Stimulated activated CD8-positive, alpha-beta memory T cell treated with anti-CD3 and anti-CD28 coated beads, Interleukin-7, amount 100 ng/mL, for 4 hours (primary cell): Measurements from ENCODE around the gene GEMIN4.
"Not testable (repeated sequence)": the region's sequence is repeated elsewhere in the genome, so short reads cannot be mapped to it uniquely, and the experiment has no call there.

Experiments used
- DNase-seq, 2 donors: peaks; one replicate each; pipeline ENCODE4 v3.0.0-alpha.2; 2020; ENCODE audit warnings: low read depth in 2 of 2

GEMIN4 gene

DNA sequence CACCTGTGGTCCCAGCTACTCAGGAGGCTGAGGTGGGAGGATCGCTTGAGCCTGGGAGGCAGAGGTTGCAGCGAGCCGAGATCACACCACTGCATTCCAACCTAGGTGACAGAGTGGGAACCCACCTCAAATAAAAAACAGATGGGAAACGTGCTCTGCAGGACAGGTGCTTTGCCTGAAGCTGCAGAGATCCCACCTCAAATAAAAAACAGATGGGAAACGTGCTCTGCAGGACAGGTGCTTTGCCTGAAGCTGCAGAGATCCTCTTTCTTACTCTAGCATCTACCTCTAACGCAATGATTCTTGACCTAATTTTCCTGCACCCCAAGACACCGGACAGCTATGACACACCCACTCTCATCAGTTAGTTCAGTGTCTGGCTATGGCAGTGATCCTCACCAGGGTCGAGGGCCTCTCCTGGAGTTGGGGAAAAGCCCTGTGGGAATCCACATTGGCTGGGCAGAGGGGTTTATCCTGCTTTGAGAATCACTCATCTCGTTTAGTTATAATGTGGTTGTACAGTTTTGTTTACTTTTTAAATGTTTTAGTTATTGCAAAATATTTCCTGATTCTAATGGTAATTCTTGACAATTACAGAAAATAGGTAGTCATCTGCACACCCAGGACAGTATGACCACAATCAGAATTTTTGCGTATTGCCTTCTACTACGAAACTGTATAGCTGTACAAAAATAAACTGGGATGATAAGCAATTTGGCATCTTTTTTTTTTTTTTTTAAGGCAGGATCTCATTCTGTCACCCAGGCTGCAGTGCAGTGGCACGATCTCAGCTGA is 48.8 kb downstream of the GEMIN4 start:
- DNase-seq, result no peak

DNA sequence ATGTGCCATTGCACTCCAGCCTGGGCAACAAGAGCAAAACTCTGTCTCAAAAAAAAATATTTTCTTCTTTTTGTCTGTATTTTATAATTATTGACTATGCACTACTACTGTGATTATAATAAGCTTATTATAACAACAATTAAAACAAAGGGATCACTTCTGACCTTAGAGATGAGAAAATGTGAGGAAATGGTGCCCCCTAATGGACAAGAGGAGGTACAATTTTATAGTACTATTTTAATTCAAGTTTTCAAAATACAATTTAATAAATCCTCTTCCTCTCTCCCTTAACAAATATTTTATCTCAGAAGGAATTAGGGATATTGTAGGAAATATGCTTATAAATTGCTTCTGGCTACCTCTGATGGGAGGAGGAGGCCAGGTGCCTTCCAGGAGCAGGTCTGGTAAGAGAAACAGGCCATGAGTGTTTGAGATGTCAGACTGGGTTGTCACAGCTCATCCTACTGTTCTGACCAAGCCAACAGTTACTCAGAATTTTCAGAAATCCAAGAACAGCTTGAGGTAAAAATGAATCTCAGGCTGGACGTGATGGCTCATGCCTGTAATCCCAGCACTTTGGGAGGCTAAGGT is 51.5 kb downstream of the GEMIN4 start:
- DNase-seq, result no peak

DNA sequence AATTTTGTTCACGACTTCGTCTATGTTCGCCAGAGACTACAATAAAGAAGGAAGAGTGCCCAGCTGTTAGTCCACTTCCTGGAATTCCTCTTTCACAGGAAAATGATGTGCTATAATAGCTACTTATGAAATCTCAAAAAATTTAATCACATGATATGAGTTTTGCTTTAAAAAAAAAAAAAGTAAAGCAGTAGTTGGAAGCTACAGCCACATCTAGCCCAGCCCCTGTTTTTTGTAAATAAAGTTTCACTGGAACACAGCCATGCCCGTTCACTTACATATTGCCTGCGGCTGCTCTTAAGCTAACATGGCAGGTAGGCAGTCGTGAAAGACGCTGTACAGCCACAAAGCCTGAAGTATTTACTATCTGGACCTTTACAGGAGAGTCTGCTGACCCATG is 52.7 kb downstream of the GEMIN4 start:
- DNase-seq, result no peak

DNA sequence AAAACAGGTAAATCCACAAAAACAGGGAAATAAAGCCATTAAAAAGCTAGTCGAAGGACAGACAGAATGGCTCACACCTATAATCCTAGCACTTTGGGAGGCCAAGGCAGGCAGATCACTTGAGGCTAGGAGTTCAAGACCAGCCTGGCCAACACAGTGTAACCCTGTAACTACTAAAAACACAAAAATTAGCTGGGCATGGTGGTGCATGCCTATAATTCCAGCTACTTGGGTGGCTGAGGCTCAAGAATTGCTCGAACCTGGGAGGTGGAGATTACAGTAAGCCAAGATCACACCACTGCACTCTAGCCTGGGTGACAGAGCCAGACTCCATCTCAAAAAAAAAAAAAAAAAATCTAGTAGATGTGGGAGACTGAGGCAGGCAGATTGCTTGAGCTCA is 54.0 kb downstream of the GEMIN4 start:
- not testable (repeated sequence) for DNase-seq

DNA sequence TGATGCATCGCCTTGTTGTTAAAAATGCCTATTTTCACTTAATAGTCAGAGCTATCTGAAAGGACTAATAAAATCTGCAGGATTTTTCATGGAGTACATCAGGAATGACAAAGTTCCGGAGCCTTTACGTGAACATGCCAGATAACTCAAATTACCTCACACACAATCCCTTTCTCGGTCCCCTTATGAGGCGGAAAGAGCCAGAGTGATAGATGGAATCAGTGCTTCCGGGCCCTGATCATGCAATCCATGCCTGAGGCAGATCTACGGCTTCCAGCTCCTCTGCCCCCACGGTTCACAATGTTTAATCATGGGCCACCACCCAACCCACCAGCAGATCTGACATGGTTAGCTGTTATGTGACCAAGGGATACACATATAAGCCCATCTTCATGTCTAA is 54.4 kb downstream of the GEMIN4 start:
- no peak for DNase-seq

- DNase-seq, result no peak
These were observed 55.7 kb downstream of the GEMIN4 start for GRCh38 chr17:696369-696768.
